NCI-H526 (cell line): Measurements from ENCODE around the gene CTDP1.

ENCODE experiments used
- DNase-seq, 2 experiments: peaks; one replicate each; lab custom pipeline; 2025; lab: John Stamatoyannopoulos, UW

The CTDP1 gene

DNA sequence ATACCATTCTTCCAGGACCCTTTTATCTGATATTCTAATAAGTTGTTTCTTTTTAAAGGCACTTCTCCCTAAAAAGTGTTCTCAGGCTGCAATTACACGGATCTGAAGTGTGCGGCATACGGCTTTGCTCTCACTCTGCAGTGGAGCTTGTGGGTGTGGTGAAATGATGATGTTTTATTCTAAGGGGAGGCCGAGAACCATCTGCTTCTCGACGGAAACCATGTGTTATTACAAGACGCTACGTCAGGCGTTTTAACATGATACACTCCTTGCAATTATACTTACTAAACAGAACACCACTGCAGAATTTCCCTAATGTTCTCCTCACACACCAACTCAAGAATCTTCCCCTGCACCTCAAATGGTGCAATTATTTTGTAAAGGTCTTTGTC lies 34.9 kb upstream of the CTDP1 start:
- DNase-seq = no peak

- no peak for DNase-seq
Observed at GRCh38 chr18:79645291-79645983, 34.2 kb upstream of the CTDP1 start.

GRCh38 chr18:79647307-79647706 lies 32.3 kb upstream of the CTDP1 start:
- no peak for DNase-seq

GRCh38 chr18:79650959-79651358 lies 28.6 kb upstream of the CTDP1 start:
- no peak for DNase-seq

DNA sequence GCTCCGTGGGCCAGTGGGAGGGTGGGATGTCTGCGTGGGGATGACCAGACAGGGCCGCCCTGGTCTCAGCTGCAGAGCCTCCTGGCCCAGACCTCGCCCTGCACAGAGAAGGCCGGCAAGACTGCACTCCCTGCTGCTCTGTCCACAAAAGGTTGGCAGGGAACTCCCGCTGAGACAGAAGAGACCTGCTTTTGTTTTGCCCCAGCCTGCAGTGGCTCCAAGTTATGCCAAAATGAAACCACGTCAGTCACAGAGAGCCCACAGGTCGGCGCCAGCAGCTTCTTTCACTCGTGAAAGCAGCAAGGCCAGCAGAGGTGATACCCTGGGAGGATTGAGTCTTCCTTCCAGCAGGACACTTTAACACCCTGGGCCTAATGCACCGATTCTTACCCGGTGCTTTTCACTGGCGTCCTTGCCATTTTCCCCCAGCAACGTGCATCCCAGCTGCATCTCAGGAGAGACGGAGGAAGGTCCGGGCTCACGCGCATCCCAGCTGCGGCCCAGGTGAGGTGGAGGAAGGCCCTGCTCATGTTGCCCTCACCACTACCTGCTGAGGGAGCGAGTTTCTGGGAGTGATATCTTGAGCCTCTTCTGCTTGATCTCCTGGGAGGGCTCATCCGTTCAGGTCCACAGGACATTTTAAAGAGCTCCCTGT lies 22.1 kb upstream of the CTDP1 start:
- DNase-seq = no peak

- no peak for DNase-seq
Observed at GRCh38 chr18:79658366-79658765, 21.2 kb upstream of the CTDP1 start.

GRCh38 chr18:79659733-79660132 lies 19.9 kb upstream of the CTDP1 start:
- no peak for DNase-seq

DNA sequence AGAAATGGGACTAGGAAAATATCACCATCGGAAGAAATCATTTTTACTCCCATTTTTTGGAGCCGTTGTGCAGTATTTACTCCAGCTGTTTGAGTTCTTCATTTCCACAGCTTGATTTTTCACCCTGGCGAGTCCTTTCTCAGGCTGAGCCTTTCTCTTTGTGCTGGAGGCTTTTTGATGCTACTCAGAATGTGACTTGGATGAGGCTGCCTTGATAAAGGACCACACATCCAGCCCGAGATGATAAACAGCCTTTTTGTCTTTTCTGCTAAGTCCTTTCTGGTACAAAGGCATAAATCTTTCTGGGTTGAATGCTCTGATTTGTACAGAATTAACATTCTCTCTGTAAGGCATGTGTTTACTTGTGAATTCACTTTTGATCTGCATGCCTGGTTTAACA lies 17.6 kb upstream of the CTDP1 start:
- no peak for DNase-seq

DNA sequence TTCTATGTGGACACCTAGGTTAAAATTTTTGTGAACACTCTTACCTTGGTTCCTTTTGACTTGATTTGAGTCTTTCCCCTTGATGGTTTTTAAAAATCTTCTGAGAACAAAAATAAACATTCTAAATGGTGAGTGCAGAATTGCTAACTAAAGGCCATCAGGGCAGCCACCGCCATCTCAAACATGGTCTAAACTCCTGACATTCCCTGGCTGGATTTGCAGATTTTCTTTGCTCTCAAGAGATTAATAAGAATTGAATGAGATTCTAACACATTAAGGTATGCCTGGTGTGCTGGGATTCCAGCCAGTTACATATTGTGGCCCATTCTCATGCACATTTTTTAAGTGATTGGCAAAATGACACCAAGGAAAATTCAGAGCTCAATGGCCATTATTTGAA lies 17.2 kb upstream of the CTDP1 start:
- DNase-seq = no peak

DNA sequence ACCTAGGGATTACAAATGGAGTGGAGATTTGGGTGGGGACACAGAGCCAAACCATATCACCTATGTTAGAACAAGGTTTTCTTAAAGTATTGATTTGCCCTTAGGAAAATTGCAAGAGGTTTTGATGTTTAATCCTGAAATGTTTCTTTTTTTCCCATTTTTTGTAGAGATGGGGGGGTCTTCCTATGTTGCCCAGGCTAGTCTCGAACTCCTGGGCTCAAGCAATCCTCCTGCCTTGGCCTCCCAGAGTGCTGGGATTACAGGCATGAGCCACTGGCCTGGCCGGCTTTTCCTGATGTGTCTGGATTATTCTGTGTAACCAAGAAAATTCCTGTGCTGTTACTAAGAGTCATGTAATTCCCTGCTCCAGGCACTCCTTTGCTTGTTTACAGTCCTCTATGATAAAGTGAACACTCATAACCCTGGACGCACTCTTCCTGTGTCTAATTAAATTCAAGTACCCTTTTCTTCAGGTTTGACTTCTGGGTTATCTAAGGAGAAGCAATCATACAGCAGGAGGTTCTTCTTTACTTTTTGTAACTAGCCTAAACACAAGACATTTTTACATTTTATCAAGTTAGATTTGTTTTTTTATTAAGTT lies 15.0 kb upstream of the CTDP1 start:
- DNase-seq = no peak

- no peak for DNase-seq
Observed at GRCh38 chr18:79668203-79668602, 11.4 kb upstream of the CTDP1 start.

DNA sequence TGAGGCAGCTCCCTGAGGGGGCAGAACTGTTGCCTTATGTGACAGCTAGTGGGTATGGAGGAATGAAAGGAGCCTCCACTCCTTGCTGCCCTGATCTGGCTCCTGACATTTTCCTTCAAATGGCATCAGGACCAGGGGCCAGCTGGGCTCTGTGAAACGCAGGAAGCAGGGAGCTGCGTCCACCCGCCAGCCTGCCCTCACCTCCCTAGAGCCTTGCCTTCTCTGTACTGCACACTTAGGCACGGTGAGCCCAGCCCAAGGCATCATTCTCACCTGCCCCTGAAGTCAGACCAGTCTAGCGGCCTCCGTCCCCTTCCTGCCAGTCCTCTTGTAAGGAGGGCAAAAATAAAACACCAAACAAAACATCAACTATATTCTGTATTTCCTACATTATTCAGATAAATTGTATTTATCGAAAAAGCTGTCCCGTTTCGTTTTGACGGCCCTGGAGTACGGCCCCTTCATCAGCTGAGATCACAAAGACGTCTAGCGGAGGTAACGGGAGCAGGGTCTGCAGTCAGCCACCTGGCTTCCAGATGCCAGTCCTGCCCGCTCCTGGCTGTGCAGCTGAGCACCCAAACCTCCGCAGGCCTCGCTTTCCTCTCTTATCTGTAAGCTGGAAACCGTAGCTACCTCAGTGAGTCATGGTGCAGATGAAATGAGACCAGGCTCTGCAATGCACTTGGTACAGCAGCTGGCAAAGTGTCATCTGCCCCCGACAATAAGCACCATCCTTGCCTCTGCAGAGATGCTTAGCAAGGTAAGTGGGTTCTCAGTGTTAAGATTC lies 6.9 kb upstream of the CTDP1 start:
- DNase-seq = no peak

DNA sequence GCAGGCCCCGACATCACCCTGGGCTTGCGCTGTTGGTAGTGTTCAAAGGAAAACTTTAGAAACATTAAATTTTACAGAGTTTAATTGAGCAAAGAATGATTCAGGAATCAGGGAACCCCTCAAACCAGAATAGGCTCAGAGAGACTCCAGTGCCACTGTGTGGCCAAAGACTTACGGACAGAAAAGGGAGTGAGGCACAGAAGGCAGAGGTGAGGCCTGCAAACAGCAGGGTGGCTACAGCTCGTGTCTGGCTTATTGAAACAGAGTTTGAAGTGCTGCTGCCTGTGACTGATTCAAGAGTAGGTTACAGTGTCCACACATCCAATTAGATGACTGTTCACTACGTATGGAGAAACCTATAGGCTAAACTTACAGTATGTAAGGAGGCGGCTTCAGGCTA lies 2.4 kb upstream of the CTDP1 start:
- DNase-seq = no peak

DNA sequence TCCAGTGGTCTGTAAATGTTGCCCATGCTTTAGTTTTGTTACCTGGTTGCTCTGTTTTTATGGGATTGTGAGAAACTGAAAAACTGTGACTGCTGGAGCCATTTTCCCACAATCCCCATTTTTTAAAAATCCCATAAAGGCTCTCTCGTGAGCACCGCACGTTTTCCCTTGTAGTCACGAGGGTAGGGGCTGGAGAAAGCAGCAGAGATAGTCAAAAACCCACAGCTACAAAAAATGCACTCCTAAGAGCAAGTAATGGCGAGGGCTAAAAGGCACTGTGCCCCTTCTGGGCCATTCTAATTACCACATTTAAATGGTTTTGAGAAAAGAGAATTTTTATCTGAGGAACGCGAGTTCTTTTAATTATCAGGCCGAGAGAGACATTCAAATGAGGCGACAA lies 1.8 kb upstream of the CTDP1 start:
- no peak for DNase-seq

- peak; percentile 96 to 97 for DNase-seq
Observed at GRCh38 chr18:79678665-79679551, 695 bp upstream of the CTDP1 start.

DNA sequence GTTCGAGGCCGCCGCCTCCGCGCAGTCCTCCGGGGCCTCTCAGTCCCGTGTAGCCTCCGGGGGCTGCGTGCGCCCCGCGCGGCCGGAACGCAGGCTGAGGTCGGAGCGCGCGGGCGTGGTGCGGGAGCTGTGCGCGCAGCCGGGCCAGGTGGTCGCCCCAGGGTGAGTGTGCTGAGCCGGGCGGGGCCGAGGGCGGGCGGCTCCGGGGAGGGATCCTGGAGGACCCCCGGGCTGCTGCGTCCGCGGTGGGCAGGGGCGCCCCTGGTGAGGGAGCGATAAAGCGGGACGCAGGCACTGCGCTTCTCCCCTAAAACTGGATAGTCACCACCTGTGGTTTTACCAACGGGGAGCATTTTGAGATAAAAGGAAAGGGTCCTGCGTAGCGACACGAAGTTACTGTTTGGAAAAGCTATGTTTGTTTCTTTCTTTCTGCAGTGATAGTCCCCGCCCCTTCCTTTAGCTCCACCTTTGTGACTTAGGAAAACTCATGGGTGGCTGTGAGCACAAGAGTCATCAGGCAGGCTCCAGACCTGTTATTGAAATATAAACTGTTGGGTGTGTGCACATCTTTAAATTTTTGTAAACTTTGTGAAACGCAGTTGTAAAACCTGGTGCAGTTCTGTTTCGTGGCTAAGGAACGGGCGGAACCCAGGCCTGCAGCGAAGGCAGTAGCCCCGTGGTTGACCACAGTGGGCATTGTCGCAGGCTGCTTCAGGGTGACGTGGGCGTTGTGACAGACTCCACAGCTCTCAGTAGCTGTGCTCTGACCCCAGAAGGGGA lies 687 bp downstream of the CTDP1 start:
- peak in 1 of 2 experiments; percentile 25 for DNase-seq

DNA sequence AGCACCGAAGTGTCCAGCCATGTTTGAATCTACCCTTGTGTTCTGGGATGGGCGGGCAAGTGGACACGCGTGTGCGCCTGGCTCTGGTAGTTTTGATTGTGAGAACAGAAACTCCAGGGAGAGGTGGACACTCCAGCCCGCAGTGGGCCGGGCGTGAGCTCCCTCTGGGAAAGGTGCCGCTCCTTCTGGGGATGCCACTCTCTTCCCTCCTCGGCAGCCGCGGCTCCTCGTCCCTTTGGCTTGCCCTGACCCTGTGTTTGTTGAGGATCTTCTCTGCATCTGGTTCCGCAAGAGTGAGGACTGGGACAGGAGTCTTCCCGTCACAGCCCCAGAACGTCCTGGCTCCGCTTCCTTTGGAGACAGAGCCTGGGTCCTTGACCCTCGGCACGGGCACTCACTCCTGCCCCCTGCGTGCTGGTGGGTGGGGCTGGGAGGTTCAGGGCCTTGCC lies 1.3 kb downstream of the CTDP1 start:
- no peak for DNase-seq

DNA sequence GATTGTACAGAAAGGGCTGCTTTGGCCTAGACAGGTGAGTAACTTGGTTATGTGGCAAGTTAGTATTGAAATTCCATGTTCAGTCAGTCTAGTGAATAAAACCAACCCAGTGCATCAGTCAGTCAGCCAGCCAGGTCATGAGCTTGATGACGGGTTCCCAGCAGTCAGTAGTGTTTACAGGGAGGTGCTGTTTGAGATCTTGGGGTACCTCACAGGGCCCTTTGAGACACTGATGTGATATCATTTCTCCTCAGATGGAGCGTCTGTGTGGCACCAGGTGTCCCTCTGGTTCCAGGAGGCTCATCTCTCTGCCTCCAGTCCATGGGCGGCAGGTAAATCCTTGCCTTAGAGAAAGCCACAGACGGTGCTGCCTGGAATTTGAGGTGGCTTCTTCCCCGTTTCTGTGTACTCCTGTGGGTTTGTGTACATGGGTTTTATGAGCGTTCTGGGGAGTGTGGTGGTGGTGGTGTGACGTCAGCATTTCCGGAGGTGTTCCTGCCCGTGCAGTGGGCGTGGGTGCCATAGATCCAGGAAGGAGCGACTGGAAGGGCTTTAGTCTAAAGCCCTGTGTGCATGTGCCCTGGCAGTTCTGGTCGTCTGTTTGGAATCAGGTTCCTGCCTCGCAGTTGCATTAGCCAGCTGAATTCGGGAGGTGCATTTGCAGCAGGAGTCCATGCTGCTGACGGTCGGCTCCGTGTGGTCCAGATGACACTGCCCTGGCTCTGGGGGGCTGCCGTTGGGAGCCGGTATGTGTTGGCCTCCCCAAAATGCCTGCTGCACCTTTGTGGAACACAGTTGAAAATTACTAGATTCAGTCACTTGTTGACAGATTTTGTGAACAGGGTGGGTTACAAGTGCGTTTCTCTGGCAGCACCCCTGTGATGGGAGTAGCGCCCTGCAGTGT lies 2.1 kb downstream of the CTDP1 start:
- DNase-seq = no peak

GRCh38 chr18:79682481-79682880 lies 2.9 kb downstream of the CTDP1 start:
- no peak for DNase-seq
